Measurements from ENCODE around the gene ATP2B3. TPM values are rescaled to one million over a fixed set of nuclear protein-coding genes. Genes with fewer than 3 reads are reported as not detected.

The ATP2B3 gene
- total and polyA plus RNA-seq, 10 of the 15 experiments (the other 5 are each of a cell fraction or from before 2014, with no cell fraction given), result 0.01 TPM; not detected in 9

GRCh38 chrX:153504445-153505016 is 12.9 kb upstream of the ATP2B3 start:
- H2AFZ ChIP-seq (ENCODE audit: control insufficient read depth, low read depth, low read length), result no peak overlapping the region
- no peak overlapping the region for H3K4me3 ChIP-seq
- H3K79me2 ChIP-seq (ENCODE audit: control insufficient read depth, insufficient read depth, low read length), result no peaks in the 10 kb centered on the region
- no peak overlapping the region for H3K27ac ChIP-seq (ENCODE audit: control insufficient read depth, insufficient read depth)
- FAIRE-seq, result no peak
- no peaks in the 10 kb centered on the region for H3K36me3 ChIP-seq (ENCODE audit: control insufficient read depth in 2 of 2, insufficient read depth in 2 of 2, low read length in 1 of 2)
- 58% methylated on average over 25 of the region's 26 CpGs for WGBS (ENCODE audit: insufficient coverage, insufficient replicate concordance, low lambda C conversion rate, missing lambda C conversion rate)
- POLR2A ChIA-PET, result no interaction called here
- H3K9ac ChIP-seq (ENCODE audit: control insufficient read depth, insufficient read depth, low read length), result no peak overlapping the region
- SMC1A ChIA-PET (ENCODE audit: uncharacterized antibody, unreplicated experiment), result no interaction called here
- in situ Hi-C loops (cut with MboI), result loop anchor here (10.0 kb wide), 1 partner anchor 560 kb away; no protein-coding TSS in a partner anchor
- H3K27me3 ChIP-seq (replicated peaks in 1 of 2; ENCODE audit: control insufficient read depth in 2 of 2, insufficient read depth in 2 of 2, low read length in 1 of 2), result no peaks in the 10 kb centered on the region
- H3K4me2 ChIP-seq (ENCODE audit: control insufficient read depth, insufficient read depth), result no peak overlapping the region
- BruUV-seq (replicated peaks), result no TSS peak
- DNase-seq (ENCODE audit: low read depth, low spot score), result no peak
- ATAC-seq, result no peak
- RAD21 ChIA-PET (ENCODE audit: unreplicated experiment), result no interaction called here
- H3K4me1 ChIP-seq (ENCODE audit: control insufficient read depth, insufficient read depth, low read length), result no peaks in the 10 kb centered on the region
- CTCF ChIA-PET, result no interaction called here
- intact Hi-C loops (cut with micrococcal nuclease; ENCODE audit: unreplicated experiment), result loop anchor here (5.0 kb wide), 1 partner anchor 472 kb away; no protein-coding TSS in a partner anchor
- TF ChIP-seq LARP7 (IDR thresholded peaks at IDR 0.05) (no peak), ATF7 (IDR thresholded peaks at IDR 0.05; ENCODE audit: low read depth) (no peak), TAF1 (IDR thresholded peaks at IDR 0.05; ENCODE audit: borderline replicate concordance, low read depth, low read length) (no peak), EP300 (IDR thresholded peaks at IDR 0.05; ENCODE audit: borderline replicate concordance in 1 of 2, control insufficient read depth in 1 of 2, low read depth in 2 of 2, low read length in 2 of 2) (no peak), GABPA (IDR thresholded peaks at IDR 0.05; ENCODE audit: low read depth) (no peak), CHD4 (IDR thresholded peaks at IDR 0.05) (no peak), RAD51 (IDR thresholded peaks at IDR 0.05) (no peak), MAX (IDR thresholded peaks at IDR 0.05; ENCODE audit: low read depth, low read length) (no peak), ZBTB4 (CRISPR knock-in tag; IDR thresholded peaks at IDR 0.05) (no peak), JUND (IDR thresholded peaks at IDR 0.05; ENCODE audit: low read depth, low read length) (no peak), NRF1 (conservative IDR thresholded peaks at IDR 0.05; ENCODE audit: low read depth, low read length) (no peak), RCOR1 (conservative IDR thresholded peaks at IDR 0.05; ENCODE audit: low read depth, low read length) (no peak), HSF1 (IDR thresholded peaks at IDR 0.05; ENCODE audit: low read depth, low read length) (no peak), SREBF2 (IDR thresholded peaks at IDR 0.05; ENCODE audit: low read length) (no peak), MEF2A (IDR thresholded peaks at IDR 0.05; ENCODE audit: insufficient read depth, low read depth, low read length) (no peak), TCF7 (IDR thresholded peaks at IDR 0.05; ENCODE audit: borderline replicate concordance) (no peak), ESRRA (IDR thresholded peaks at IDR 0.05; ENCODE audit: low read length) (no peak), ZZZ3 (IDR thresholded peaks at IDR 0.05; ENCODE audit: control insufficient read depth, insufficient read length, low read depth) (no peak), SMAD5 (IDR thresholded peaks at IDR 0.05; ENCODE audit: low read depth) (no peak), ZBED1 (IDR thresholded peaks at IDR 0.05; ENCODE audit: borderline replicate concordance) (no peak)
- no peaks in the 10 kb centered on the region for H4K20me1 ChIP-seq (ENCODE audit: control insufficient read depth, insufficient read depth)
- no peaks in the 10 kb centered on the region; the same call in 2 of the 3 replicates for H3K9me3 ChIP-seq (replicated peaks; ENCODE audit: control insufficient read depth, insufficient read depth, low read length)

All from GM12878 (cell line).